Fibroblast of mammary gland (primary cell): ENCODE results near the gene MSI2.

Source experiments
- DNase-seq: peaks from one replicate; pipeline ENCODE4 v3.0.0-alpha.2; 2010; ENCODE audit warnings: low read depth
- H3K4me3 ChIP-seq: 2 replicates; pipeline ENCODE4 v1.5.1; 2011; ENCODE audit warnings: low read depth, mild to moderate bottlenecking, low read length, moderate library complexity; ENCODE audit not compliant: control insufficient read depth
- CTCF ChIP-seq: conservative IDR thresholded peaks from 2 replicates; pipeline ENCODE4 v1.5.1; 2011; ENCODE audit warnings: low read depth, low read length, inconsistent platforms; ENCODE audit not compliant: control insufficient read depth, insufficient read depth

MSI2 gene

GRCh38 chr17:57466017-57466471, 209.7 kb downstream of the MSI2 start:
- TF ChIP-seq CTCF, result no peak
- H3K4me3 ChIP-seq, result no peak overlapping the region
- no peak for DNase-seq

- TF ChIP-seq CTCF, result no peak
- no peak overlapping the region for H3K4me3 ChIP-seq
- DNase-seq, result no peak
Measured at GRCh38 chr17:57466521-57466920, 210.2 kb downstream of the MSI2 start.

- DNase-seq, result no peak
- no peak overlapping the region for H3K4me3 ChIP-seq
- no peak for TF ChIP-seq CTCF
Measured at GRCh38 chr17:57467226-57467625, 210.9 kb downstream of the MSI2 start.

GRCh38 chr17:57467801-57468200, 211.5 kb downstream of the MSI2 start:
- H3K4me3 ChIP-seq, result no peak overlapping the region
- DNase-seq, result no peak
- no peak for TF ChIP-seq CTCF

GRCh38 chr17:57468932-57469775, 212.8 kb downstream of the MSI2 start:
- H3K4me3 ChIP-seq, result no peak overlapping the region
- no peak for TF ChIP-seq CTCF
- DNase-seq, result no peak

GRCh38 chr17:57470906-57471305, 214.6 kb downstream of the MSI2 start:
- no peak for TF ChIP-seq CTCF
- DNase-seq, result no peak
- H3K4me3 ChIP-seq, result no peak overlapping the region
